Osteocyte (in vitro differentiated cells): ENCODE data around the gene RUNX2. TPM values are rescaled to one million over a fixed set of nuclear protein-coding genes. Genes with fewer than 3 reads are reported as not detected.

ENCODE experiments used
- DNase-seq: peaks from one replicate; pipeline ENCODE4 v3.0.0; 2021; ENCODE audit warnings: mixed read lengths; ENCODE audit not compliant: unreplicated experiment; ENCODE audit errors: extremely low spot score
- H3K27ac Mint-ChIP-seq: one replicate; pipeline ENCODE4 v1.8.0; 2021; ENCODE audit warnings: mild to moderate bottlenecking, mixed read lengths; ENCODE audit not compliant: unreplicated experiment
- H3K27me3 Mint-ChIP-seq: one replicate; pipeline ENCODE4 v1.8.0; 2021; ENCODE audit warnings: mixed read lengths; ENCODE audit not compliant: unreplicated experiment
- H3K36me3 Mint-ChIP-seq: one replicate; pipeline ENCODE4 v1.8.0; 2021; ENCODE audit warnings: mixed read lengths; ENCODE audit not compliant: unreplicated experiment
- H3K4me1 Mint-ChIP-seq: one replicate; pipeline ENCODE4 v1.8.0; 2021; ENCODE audit warnings: mixed read lengths; ENCODE audit not compliant: unreplicated experiment
- H3K4me3 Mint-ChIP-seq: one replicate; pipeline ENCODE4 v1.8.0; 2021; ENCODE audit warnings: mild to moderate bottlenecking, moderate library complexity, mixed read lengths; ENCODE audit not compliant: unreplicated experiment
- H3K9me3 Mint-ChIP-seq: one replicate; pipeline ENCODE4 v1.8.0; 2021; ENCODE audit warnings: mixed read lengths; ENCODE audit not compliant: unreplicated experiment
- total RNA-seq: library from RNA; stranded (reverse); gene quantifications from 2 replicates; pipeline ENCODE4 v1.2.1, GENCODE V29; 2021
- TF ChIP-seq, protein P1 (sequence below): fragments of 200-600 bp; sonication (generic); IDR thresholded peaks from 2 replicates; pipeline ENCODE4 v1.5.0; 2021; ENCODE audit warnings: antibody characterized with exemption, mild to moderate bottlenecking, moderate library complexity

The RUNX2 gene
- total RNA-seq, 1 donor from 2014 or later = 28.1 TPM

DNA sequence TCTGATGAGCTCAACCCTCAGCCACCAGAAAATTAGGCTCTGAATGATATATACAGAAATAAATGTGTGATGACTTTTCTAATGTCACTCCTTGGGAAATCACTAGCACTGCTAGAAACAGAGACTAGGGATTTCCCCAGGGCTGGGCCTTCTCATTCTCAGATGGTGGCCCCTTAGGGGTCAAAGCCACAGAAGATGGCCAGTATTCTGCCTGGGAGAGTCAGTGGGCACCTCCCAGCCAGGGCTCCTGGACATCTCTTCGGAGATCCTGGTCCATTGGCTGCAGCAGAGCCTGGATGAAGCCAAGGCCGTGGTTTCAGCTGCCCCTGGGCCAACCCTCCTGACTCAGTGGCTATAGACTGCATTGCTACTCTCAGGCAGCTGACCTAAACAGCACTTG is 326.5 kb downstream of the RUNX2 start:
- H3K4me3 Mint-ChIP-seq = no peak overlapping the region
- H3K27me3 Mint-ChIP-seq = no peaks in the 10 kb centered on the region
- TF ChIP-seq, protein P1, sequence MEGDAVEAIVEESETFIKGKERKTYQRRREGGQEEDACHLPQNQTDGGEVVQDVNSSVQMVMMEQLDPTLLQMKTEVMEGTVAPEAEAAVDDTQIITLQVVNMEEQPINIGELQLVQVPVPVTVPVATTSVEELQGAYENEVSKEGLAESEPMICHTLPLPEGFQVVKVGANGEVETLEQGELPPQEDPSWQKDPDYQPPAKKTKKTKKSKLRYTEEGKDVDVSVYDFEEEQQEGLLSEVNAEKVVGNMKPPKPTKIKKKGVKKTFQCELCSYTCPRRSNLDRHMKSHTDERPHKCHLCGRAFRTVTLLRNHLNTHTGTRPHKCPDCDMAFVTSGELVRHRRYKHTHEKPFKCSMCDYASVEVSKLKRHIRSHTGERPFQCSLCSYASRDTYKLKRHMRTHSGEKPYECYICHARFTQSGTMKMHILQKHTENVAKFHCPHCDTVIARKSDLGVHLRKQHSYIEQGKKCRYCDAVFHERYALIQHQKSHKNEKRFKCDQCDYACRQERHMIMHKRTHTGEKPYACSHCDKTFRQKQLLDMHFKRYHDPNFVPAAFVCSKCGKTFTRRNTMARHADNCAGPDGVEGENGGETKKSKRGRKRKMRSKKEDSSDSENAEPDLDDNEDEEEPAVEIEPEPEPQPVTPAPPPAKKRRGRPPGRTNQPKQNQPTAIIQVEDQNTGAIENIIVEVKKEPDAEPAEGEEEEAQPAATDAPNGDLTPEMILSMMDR = no peak
- H3K4me1 Mint-ChIP-seq = peaks cover 73% of the 10 kb centered on the region
- H3K27ac Mint-ChIP-seq = peak overlapping the region; percentile 8
- no peaks in the 10 kb centered on the region for H3K36me3 Mint-ChIP-seq
- DNase-seq = no peak
- no peaks in the 10 kb centered on the region for H3K9me3 Mint-ChIP-seq

DNA sequence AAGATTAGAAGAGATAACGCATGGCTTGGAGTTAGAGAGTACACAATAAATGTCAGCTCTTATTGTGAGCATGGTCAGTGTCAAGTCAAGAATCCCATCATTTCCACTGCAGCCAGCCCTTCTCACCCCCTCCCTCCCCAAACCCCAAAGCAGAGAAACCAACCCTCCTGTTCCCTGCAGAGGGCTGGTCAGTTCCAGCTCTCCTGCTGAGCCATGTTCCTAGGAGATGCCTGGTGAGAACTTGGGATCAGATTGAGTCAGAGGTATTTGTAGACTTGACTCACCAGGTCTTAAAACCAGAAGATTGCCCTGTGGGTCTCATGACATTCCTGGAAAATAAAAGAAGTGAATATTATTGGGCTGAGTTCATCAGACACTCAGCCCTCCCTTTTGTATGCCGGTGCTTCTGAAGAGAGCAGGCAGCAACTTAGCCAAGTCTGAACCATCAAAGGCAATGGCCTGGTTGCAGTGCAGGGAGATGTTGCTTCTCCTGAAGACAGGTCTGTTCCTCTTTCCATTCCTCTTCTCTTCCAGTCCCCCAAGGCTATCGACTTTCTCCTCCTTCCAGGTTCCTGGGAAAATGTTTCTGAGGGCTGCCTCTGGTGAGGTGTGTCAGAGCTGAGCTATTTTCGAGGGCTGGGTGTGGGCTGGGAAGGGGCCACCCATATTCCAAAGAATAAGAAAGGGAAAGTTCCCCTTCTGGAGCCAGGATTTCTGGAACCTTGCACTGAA is 327.8 kb downstream of the RUNX2 start:
- TF ChIP-seq, protein P1 = no peak
- Mint-ChIP-seq H3K4me3 (peak overlapping the region; percentile 12), H3K9me3 (no peaks in the 10 kb centered on the region), H3K27ac (peak overlapping the region; percentile 87), H3K4me1 (peaks cover 62% of the 10 kb centered on the region), H3K27me3 (no peaks in the 10 kb centered on the region), H3K36me3 (no peaks in the 10 kb centered on the region)
- DNase-seq = no peak

DNA sequence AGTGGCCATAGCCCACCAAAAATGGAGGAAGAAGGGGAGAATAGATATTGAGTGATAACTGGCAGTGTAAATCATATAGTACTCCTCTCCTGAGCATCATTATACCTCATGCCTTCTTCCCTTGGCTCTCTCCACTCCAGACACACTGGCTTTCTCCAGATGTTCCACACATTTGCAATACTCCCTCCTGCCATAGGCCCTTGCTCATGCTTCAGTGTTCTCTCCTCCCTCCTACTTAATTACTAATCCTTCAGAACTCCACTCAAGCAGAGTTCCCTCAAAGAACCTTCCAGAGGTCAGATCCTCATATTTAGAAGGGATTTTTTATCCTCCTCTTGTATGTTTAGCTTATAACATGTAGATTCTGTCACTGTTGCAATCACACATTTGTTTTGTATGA is 329.1 kb downstream of the RUNX2 start:
- Mint-ChIP-seq H3K27me3 (no peaks in the 10 kb centered on the region), H3K36me3 (no peaks in the 10 kb centered on the region), H3K4me1 (peaks cover 49% of the 10 kb centered on the region), H3K27ac (no peak overlapping the region), H3K9me3 (no peaks in the 10 kb centered on the region), H3K4me3 (no peak overlapping the region)
- TF ChIP-seq, protein P1 = no peak
- no peak for DNase-seq

DNA sequence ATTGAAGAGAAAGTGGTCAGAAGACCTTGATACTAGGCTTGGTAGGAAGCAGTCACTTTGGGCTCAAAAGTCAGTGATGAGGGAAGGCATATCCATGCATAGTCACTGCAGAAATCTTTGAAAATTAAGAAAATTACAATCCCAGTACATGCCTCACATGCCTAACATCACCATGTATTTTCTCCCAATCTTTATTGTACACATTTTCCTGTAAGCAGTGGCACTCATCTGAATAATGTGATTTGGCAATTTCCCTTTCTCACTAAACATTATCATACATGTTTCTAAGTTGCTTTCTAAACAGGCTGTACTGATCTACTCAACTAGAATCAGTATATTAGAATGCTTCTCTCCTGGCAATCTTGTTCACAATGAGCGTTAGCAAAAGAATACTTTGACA is 330.3 kb downstream of the RUNX2 start:
- H3K4me1 Mint-ChIP-seq = peaks cover 38% of the 10 kb centered on the region
- no peaks in the 10 kb centered on the region for H3K9me3 Mint-ChIP-seq
- no peaks in the 10 kb centered on the region for H3K36me3 Mint-ChIP-seq
- no peaks in the 10 kb centered on the region for H3K27me3 Mint-ChIP-seq
- TF ChIP-seq, protein P1 = no peak
- no peak for DNase-seq
- no peak overlapping the region for H3K27ac Mint-ChIP-seq
- no peak overlapping the region for H3K4me3 Mint-ChIP-seq

DNA sequence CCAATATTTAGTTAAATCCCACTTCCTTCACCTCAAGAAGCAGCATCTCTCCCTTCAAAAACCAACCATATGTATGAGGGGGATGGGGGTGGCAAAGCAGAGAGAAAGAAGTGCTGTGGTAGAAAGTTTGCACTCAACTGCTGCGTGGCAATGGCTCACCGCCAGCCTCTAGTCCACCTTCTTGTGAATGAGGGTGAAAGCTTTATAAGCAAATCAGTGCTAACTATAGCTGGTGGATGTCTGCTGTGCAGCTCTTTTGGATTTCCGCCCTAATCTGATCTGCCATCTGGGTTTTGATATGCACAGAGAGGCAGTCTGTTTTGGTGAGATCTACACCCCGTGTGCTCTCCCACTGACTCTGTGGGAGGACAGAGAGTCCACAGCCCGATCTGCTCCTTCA is 330.8 kb downstream of the RUNX2 start:
- H3K4me1 Mint-ChIP-seq = peaks cover 36% of the 10 kb centered on the region
- no peaks in the 10 kb centered on the region for H3K9me3 Mint-ChIP-seq
- no peak overlapping the region for H3K27ac Mint-ChIP-seq
- no peaks in the 10 kb centered on the region for H3K27me3 Mint-ChIP-seq
- DNase-seq = no peak
- TF ChIP-seq, protein P1 = no peak
- no peak overlapping the region for H3K4me3 Mint-ChIP-seq
- peaks cover under 1% of the 10 kb centered on the region for H3K36me3 Mint-ChIP-seq
